Measurements from ENCODE around the gene MCUB. TPM values are rescaled to one million over a fixed set of nuclear protein-coding genes. Genes with fewer than 3 reads are reported as not detected.
"Not testable (repeated sequence)": the region's sequence is repeated elsewhere in the genome, so short reads cannot be mapped to it uniquely, and the experiment has no call there.

MCUB gene, protein sequence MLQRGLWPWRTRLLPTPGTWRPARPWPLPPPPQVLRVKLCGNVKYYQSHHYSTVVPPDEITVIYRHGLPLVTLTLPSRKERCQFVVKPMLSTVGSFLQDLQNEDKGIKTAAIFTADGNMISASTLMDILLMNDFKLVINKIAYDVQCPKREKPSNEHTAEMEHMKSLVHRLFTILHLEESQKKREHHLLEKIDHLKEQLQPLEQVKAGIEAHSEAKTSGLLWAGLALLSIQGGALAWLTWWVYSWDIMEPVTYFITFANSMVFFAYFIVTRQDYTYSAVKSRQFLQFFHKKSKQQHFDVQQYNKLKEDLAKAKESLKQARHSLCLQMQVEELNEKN
- 10 to 100 TPM in 9 of 10 donors, 1 to 10 TPM in 1; 9.2 to 14.2 (median 11.7) TPM for polyA plus RNA-seq (ENCODE audit: insufficient read length in 10 of 10)
- long read RNA-seq, donor 1, transcript MCUB-201 (8 exons, 2,278 nt) = major isoform, 7 of 10 reads
- long read RNA-seq, donor 1, partial matches to known transcripts = 0 of 10 reads
- long read RNA-seq, donor 1, other reads (novel, unspliced or antisense) = 0 of 10 reads
- long read RNA-seq, donor 2, transcript MCUB-201 (8 exons, 2,278 nt) = major isoform, 6 of 7 reads
- long read RNA-seq, donor 2, partial matches to known transcripts = 0 of 7 reads
- long read RNA-seq, donor 2, other reads (novel, unspliced or antisense) = 0 of 7 reads
- long read RNA-seq, donor 3 = 0 reads
- long read RNA-seq, donor 4, partial matches to known transcripts = 0 of 4 reads
- long read RNA-seq, donor 4, other reads (novel, unspliced or antisense) = 0 of 4 reads
- long read RNA-seq, donor 5, transcript MCUB-201 (8 exons, 2,278 nt) = major isoform, 9 of 20 reads
- long read RNA-seq, donor 5, partial matches to known transcripts = 0 of 20 reads
- long read RNA-seq, donor 5, other reads (novel, unspliced or antisense) = 9 of 20 reads
- long read RNA-seq, donor 6, transcript MCUB-201 (8 exons, 2,278 nt) = major isoform, 6 of 7 reads
- long read RNA-seq, donor 6, partial matches to known transcripts = 0 of 7 reads
- long read RNA-seq, donor 6, other reads (novel, unspliced or antisense) = 0 of 7 reads
- long read RNA-seq, donor 7, transcript MCUB-201 (8 exons, 2,278 nt) = major isoform, 8 of 10 reads
- long read RNA-seq, donor 7, partial matches to known transcripts = 0 of 10 reads
- long read RNA-seq, donor 7, other reads (novel, unspliced or antisense) = 0 of 10 reads
- long read RNA-seq, donor 8, partial matches to known transcripts = 0 of 4 reads
- long read RNA-seq, donor 8, other reads (novel, unspliced or antisense) = 0 of 4 reads
- long read RNA-seq, donor 9 = 0 reads

GRCh38 chr4:109559983-109560686 is at the start of gene MCUB:
TSS of gene MCUB (plus strand) at chr4:109560246. CDS start at chr4:109560338, 92 bp downstream.
- peak; percentile 87 to 94 (median 89) for DNase-seq

- no peak for DNase-seq
These were observed 49.4 kb upstream of the MCUB start for GRCh38 chr4:109510687-109511086.

DNA sequence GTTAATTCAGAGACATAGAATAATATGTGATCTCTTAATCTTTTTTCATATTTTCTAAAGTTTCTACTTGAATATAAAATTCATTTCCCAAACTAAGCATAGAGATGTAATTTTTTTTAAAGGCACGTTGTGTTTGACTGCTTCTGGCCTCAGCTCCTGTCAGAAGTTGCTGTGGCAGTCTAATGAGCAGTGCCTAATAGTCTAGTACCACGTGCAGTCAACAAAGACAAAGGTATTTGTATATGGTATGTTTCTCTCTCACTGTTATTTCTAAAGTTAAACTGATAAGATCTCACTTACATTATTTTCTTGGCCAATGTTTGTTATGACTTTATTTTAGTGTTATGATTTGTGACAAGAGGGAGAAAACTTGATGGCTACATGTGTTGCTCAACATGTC is 48.6 kb upstream of the MCUB start:
- no peak for DNase-seq

DNA sequence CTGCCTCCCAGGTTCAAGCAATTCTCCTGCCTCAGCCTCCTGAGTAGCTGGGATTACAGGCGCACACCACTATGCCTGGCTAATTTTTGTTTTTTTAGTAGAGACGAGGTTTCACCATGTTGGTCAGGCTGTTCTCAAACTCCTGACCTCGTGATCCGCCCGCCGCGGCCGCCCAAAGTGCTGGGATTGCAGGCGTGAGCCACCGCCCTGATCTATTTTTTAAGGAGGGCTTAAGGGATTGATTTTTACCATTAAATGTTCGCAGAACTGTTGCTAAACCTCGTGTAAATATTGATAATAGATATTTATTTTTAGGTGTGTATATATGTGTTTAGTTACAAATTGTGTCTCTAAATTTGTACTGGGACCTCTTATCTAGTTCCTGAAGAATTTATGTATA is 46.7 kb upstream of the MCUB start:
- not testable (repeated sequence) for DNase-seq

DNA sequence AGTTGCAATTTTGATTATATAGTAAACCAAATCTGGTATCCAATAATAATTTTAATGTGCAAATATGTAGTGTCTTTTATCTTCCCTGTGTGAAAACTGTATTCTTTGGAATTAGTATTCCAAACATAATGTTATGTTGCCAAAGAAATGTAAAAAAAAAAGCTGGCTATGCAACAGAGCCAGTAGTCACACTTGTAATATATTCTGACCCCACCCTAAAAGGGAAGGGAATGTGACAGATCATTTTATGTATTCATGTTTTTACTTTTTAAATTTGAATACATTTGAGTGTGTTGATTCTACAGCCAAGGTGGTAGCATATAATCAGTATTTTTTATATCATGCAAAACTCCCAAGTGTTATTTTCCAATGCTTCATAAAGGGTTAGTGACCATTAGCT is 27.9 kb upstream of the MCUB start:
- no peak for DNase-seq

DNA sequence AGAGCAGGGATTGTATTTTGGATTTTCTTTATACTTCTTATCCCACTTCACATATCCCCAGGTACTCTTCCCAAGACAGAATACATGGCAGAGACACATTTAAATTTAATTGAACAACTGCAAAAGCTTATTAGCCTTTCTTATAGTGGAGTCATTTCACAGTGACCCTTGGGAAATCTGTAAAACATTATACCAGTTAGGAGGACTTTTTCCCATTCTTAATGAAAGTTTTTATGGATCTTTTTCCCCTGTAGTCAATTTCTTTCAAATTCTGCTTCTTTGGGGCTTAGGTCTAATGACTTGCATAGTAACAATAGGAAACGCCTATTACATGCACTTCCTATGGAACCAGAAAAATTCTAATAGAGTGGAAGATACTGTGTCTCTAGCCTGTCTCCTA is 14.6 kb upstream of the MCUB start:
- no peak for DNase-seq

- DNase-seq = no peak
These were observed 12.7 kb upstream of the MCUB start for GRCh38 chr4:109547394-109547793.

DNA sequence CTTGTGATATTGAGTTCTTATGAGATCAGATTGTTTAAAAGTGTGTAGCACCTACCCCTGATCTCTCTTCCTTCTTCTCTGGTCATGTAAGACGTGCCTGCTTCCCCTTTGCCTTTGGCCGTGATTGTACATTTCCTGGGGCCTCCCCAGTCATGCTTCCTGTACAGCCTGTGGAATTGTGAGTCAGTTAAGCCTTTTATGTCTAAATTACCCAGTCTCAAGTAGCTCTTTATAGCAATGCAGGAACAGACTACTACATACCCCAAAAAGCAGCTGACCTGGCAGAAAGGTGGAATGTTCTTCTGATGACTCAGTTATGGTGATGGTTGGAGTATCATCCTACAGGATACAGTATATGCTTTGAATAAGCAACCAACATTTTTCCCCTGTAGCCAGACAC is 11.4 kb upstream of the MCUB start:
- peak in 2 of 3 donors; percentile 9 to 63 for DNase-seq

DNA sequence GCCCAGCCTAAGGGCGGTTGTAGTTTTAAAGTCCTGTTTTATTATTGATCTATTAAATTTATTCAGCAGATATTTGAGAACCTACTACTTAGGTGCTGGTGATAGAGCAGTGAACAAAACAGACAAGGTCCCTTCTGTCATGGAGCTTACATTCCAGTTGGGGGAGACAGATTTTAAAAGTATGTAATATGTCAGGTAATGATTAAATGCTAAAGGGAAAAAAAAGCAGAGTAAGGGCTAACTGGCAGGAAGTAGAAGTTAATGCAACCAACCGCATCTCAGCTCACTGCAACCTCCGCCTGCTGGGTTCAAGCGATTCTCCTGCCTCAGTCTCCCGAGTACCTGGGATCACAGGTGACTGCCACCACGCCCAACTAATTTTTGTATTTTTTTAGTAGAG is 7.8 kb upstream of the MCUB start:
- no peak for DNase-seq

- no peak for DNase-seq
These were observed 6.9 kb upstream of the MCUB start for GRCh38 chr4:109553130-109553529.

GRCh38 chr4:109554971-109555370 is 5.1 kb upstream of the MCUB start:
- DNase-seq = no peak

GRCh38 chr4:109557433-109557832 is 2.6 kb upstream of the MCUB start:
- DNase-seq = no peak

- DNase-seq = not testable (repeated sequence)
These were observed 2.0 kb upstream of the MCUB start for GRCh38 chr4:109558095-109558494.

- DNase-seq = no peak
These were observed 442 bp upstream of the MCUB start for GRCh38 chr4:109559625-109559982.

GRCh38 chr4:109560687-109561461 is 828 bp downstream of the MCUB start:
- DNase-seq = peak; percentile 51 to 83 (median 63)

- no peak for DNase-seq
These were observed 2.6 kb downstream of the MCUB start for GRCh38 chr4:109562457-109563239.

DNA sequence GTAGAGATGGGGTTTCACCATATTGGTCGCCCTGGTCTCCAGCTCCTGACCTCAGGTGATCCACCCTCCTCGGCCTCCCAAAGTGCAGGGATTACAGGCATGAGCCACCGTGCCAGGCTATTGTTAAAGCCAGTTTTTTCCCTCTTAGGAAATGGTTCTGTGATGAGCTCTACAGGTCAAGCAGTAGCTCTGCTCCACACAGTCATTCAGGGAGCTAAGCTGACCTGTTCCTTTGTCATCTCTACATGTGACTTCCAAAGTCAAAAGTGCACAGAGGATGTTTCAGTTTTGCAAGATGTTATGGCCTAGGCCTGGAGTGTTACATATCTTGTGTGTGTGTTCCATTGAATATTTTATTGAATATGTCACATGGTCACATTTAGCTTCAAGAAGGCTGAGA is 11.4 kb downstream of the MCUB start:
- DNase-seq = no peak

DNA sequence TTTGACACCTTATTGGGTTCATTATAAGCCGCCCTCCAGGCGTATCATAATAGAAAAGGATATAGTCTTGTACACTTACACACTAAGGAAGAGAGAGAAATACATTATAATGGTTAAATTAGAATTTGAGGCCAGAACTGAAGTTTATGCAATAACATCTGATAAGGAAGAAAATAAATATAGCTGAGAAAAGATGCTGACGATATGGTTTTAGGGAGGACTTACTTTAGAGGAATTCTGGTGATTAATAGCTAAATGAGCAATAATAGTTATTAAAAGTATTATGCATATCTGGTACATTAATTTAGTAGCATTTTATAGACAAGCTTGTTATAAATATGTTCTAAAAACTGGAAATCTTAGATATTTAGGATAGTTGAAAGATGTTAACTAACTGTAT is 12.1 kb downstream of the MCUB start:
- DNase-seq = no peak

- DNase-seq = peak in 2 of 3 donors; percentile 16 to 24
These were observed 14.4 kb downstream of the MCUB start for GRCh38 chr4:109574443-109574850.
